Measurements from ENCODE around the gene MST1. TPM values are rescaled to one million over a fixed set of nuclear protein-coding genes. Genes with fewer than 3 reads are reported as not detected.

Gene MST1
- total RNA-seq, 4 donors from 2014 or later, result 12.9 to 24.7 (median 17.4) TPM

DNA sequence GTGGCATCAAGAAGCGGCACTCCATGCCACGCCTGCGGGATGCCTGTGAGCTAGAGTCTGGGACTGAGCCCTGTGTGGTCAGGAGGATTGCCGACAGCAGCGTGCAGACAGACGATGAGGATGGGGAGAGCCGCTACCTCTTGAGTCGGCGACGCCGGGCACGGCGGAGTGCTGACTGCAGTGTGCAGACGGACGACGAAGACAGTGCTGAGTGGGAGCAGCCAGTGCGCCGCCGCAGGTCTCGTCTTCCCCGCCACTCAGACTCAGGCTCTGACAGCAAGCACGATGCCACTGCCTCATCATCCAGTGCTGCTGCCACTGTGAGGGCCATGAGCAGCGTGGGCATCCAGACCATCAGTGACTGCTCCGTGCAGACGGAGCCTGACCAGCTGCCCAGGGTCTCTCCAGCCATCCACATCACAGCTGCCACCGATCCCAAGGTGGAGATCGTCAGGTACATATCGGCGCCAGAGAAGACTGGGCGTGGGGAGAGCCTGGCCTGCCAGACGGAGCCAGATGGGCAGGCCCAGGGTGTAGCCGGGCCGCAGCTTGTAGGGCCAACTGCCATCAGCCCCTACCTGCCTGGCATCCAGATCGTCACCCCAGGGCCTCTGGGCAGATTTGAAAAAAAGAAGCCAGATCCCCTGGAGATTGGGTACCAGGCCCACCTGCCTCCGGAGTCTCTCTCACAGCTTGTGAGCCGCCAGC lies 31.9 kb downstream of the MST1 start:
- no peak overlapping the region for H3K4me3 ChIP-seq (ENCODE audit: low read depth, poor library complexity, severe bottlenecking)
- 82 to 86% methylated on average over 26 to 36 of the region's 36 CpGs for WGBS, 2 donors
- intact Hi-C loops (cut with DNase I; ENCODE audit: low total_unique reads), result no loop called here
- TF ChIP-seq, protein P1, sequence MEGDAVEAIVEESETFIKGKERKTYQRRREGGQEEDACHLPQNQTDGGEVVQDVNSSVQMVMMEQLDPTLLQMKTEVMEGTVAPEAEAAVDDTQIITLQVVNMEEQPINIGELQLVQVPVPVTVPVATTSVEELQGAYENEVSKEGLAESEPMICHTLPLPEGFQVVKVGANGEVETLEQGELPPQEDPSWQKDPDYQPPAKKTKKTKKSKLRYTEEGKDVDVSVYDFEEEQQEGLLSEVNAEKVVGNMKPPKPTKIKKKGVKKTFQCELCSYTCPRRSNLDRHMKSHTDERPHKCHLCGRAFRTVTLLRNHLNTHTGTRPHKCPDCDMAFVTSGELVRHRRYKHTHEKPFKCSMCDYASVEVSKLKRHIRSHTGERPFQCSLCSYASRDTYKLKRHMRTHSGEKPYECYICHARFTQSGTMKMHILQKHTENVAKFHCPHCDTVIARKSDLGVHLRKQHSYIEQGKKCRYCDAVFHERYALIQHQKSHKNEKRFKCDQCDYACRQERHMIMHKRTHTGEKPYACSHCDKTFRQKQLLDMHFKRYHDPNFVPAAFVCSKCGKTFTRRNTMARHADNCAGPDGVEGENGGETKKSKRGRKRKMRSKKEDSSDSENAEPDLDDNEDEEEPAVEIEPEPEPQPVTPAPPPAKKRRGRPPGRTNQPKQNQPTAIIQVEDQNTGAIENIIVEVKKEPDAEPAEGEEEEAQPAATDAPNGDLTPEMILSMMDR (IDR thresholded peaks at IDR 0.05), result no peak
- no peak for TF ChIP-seq POLR2A (IDR thresholded peaks at IDR 0.05)
- no peak for DNase-seq (ENCODE audit: low spot score in 2 of 2)

DNA sequence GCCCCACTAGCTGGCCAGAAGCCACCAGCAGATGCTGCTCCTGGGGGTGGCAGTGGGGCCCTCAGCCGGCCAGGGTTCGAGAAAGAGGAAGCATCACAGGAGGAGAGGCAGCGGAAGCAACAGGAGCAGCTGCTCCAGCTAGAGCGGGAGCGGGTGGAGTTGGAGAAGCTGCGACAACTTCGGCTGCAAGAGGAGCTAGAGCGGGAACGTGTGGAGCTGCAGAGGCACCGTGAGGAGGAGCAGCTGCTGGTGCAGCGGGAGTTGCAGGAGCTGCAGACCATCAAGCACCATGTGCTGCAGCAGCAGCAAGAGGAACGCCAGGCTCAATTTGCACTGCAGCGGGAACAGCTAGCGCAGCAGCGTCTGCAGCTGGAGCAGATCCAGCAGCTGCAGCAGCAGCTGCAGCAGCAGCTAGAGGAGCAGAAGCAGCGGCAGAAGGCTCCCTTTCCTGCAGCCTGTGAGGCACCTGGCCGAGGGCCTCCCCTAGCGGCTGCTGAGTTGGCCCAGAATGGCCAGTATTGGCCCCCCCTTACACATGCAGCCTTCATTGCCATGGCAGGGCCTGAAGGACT lies 32.6 kb downstream of the MST1 start:
- no peak overlapping the region for H3K4me3 ChIP-seq (ENCODE audit: low read depth, poor library complexity, severe bottlenecking)
- intact Hi-C loops (cut with DNase I; ENCODE audit: low total_unique reads), result no loop called here
- whole genome bisulfite sequencing, 2 donors, result 52 to 67% methylated on average over 17 to 18 of the region's 18 CpGs
- no peak for TF ChIP-seq POLR2A (IDR thresholded peaks at IDR 0.05)
- TF ChIP-seq, protein P1 (IDR thresholded peaks at IDR 0.05), result no peak
- DNase-seq (ENCODE audit: low spot score in 2 of 2), result no peak

DNA sequence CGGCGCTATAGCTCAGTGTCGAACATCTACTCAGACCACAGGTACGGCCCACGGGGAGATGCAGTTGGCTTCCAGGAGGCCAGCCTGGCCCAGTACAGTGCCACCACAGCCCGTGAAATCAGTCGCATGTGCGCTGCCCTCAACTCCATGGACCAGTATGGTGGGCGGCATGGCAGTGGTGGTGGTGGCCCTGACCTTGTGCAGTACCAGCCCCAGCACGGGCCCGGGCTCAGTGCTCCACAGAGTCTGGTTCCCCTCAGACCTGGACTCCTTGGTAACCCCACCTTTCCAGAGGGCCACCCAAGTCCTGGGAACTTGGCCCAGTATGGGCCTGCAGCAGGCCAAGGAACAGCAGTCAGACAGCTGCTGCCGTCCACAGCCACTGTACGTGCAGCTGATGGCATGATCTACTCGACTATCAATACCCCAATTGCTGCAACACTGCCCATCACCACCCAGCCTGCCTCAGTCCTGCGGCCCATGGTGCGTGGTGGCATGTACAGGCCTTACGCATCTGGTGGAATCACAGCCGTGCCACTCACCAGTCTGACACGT lies 33.5 kb downstream of the MST1 start:
- H3K4me3 ChIP-seq (ENCODE audit: low read depth, poor library complexity, severe bottlenecking), result no peak overlapping the region
- intact Hi-C loops (cut with DNase I; ENCODE audit: low total_unique reads), result no loop called here
- DNase-seq (ENCODE audit: low spot score in 2 of 2), result no peak
- WGBS, 2 donors, result 91 to 96% methylated on average over 16 to 19 of the region's 19 CpGs
- TF ChIP-seq, protein P1 (IDR thresholded peaks at IDR 0.05), result no peak
- TF ChIP-seq POLR2A (IDR thresholded peaks at IDR 0.05), result no peak

DNA sequence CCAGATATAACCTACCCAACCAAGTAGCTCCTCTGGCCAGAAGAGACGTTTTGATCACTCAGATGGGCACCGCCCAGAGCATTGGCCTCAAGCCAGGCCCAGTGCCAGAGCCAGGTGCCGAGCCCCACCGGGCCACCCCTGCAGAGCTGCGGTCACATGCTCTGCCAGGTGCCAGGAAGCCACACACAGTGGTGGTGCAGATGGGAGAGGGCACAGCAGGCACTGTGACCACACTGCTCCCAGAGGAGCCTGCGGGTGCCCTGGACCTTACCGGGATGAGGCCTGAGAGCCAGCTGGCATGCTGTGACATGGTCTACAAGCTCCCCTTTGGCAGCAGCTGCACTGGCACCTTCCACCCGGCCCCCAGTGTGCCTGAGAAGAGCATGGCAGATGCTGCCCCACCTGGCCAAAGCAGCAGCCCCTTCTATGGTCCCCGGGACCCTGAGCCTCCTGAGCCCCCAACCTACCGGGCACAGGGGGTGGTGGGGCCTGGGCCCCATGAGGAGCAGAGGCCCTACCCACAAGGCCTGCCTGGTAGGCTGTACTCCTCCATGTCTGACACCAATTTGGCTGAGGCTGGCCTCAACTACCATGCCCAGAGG lies 34.2 kb downstream of the MST1 start:
- TF ChIP-seq POLR2A (IDR thresholded peaks at IDR 0.05), result no peak
- TF ChIP-seq, protein P1 (IDR thresholded peaks at IDR 0.05), result no peak
- DNase-seq (ENCODE audit: low spot score in 2 of 2), result no peak
- intact Hi-C loops (cut with DNase I; ENCODE audit: low total_unique reads), result no loop called here
- H3K4me3 ChIP-seq (ENCODE audit: low read depth, poor library complexity, severe bottlenecking), result no peak overlapping the region
- WGBS, 2 donors, result 56 to 66% methylated on average over 5 to 10 of the region's 10 CpGs

DNA sequence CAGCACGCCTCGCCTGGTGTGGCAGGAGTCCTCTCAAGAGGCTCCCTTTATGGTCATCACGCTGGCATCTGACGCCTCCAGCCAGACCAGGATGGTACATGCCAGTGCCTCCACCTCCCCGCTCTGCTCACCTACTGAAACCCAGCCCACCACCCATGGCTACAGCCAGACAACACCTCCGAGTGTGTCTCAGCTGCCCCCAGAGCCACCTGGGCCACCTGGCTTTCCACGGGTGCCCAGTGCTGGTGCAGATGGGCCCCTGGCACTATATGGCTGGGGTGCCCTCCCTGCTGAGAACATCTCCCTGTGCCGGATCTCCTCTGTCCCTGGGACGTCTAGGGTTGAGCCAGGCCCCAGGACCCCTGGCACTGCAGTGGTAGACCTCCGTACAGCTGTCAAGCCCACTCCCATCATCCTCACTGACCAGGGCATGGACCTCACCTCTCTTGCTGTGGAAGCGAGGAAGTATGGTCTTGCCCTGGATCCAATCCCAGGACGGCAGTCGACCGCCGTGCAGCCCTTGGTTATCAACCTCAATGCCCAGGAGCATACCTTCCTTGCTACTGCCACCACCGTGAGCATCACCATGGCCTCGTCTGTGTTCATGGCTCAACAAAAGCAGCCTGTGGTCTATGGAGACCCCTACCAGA lies 35.0 kb downstream of the MST1 start:
- WGBS, 2 donors, result 90 to 92% methylated on average over 14 to 17 of the region's 17 CpGs
- no peak for DNase-seq (ENCODE audit: low spot score in 2 of 2)
- no peak overlapping the region for H3K4me3 ChIP-seq (ENCODE audit: low read depth, poor library complexity, severe bottlenecking)
- intact Hi-C loops (cut with DNase I; ENCODE audit: low total_unique reads), result no loop called here
- TF ChIP-seq, protein P1 (IDR thresholded peaks at IDR 0.05), result no peak
- no peak for TF ChIP-seq POLR2A (IDR thresholded peaks at IDR 0.05)
